ENCODE measurements around the gene MDFIC. TPM values are rescaled to one million over a fixed set of nuclear protein-coding genes. Genes with fewer than 3 reads are reported as not detected.

Gene MDFIC
- total RNA-seq, 1 donor from 2014 or later = 13.3 TPM

DNA sequence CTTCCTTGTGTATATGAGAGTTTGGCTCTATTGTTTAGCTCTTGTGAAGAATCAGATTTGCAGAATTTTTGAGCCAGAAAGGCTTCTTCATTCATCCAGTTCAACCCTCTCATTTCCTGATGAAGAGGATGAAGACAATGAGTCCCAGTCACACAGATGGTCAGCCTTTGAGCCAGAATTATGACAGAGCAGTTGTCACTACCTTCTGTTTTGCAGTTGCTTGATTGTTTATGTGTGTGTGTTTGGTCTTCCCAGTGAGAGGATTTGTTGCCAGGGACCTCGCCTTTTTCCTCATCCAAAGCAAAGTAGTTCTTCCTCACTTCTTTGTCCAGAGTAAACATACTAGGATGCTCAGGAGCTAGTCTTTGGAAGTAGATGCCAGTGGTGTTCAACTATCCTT is 15.6 kb downstream of the MDFIC start:
- Histone ChIP-seq H3K4me3 (no peak overlapping the region), H3K27me3 (no peaks in the 10 kb centered on the region), H3K27ac (no peak overlapping the region), H3K36me3 (no peaks in the 10 kb centered on the region), H3K9me3 (no peaks in the 10 kb centered on the region), H3K4me1 (peaks cover 4% of the 10 kb centered on the region in 2 donors)
- intact Hi-C loops (cut with DNase I) = no loop called here
- TF ChIP-seq, protein P1, sequence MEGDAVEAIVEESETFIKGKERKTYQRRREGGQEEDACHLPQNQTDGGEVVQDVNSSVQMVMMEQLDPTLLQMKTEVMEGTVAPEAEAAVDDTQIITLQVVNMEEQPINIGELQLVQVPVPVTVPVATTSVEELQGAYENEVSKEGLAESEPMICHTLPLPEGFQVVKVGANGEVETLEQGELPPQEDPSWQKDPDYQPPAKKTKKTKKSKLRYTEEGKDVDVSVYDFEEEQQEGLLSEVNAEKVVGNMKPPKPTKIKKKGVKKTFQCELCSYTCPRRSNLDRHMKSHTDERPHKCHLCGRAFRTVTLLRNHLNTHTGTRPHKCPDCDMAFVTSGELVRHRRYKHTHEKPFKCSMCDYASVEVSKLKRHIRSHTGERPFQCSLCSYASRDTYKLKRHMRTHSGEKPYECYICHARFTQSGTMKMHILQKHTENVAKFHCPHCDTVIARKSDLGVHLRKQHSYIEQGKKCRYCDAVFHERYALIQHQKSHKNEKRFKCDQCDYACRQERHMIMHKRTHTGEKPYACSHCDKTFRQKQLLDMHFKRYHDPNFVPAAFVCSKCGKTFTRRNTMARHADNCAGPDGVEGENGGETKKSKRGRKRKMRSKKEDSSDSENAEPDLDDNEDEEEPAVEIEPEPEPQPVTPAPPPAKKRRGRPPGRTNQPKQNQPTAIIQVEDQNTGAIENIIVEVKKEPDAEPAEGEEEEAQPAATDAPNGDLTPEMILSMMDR (IDR thresholded peaks at IDR 0.05) = no peak
- no peak for DNase-seq (ENCODE audit: low spot score in 2 of 2)

GRCh38 chr7:114938785-114939184 is 16.9 kb downstream of the MDFIC start:
- Histone ChIP-seq H3K27me3 (no peaks in the 10 kb centered on the region), H3K4me1 (peaks cover 2 to 4% of the 10 kb centered on the region in 2 donors), H3K4me3 (no peak overlapping the region), H3K27ac (no peak overlapping the region), H3K36me3 (no peaks in the 10 kb centered on the region), H3K9me3 (no peaks in the 10 kb centered on the region)
- DNase-seq (ENCODE audit: low spot score in 2 of 2) = no peak
- intact Hi-C loops (cut with DNase I) = no loop called here
- TF ChIP-seq, protein P1 (IDR thresholded peaks at IDR 0.05) = no peak

- Histone ChIP-seq H3K9me3 (no peaks in the 10 kb centered on the region), H3K27ac (no peak overlapping the region), H3K36me3 (no peaks in the 10 kb centered on the region), H3K4me3 (no peak overlapping the region), H3K4me1 (peaks cover 0 to 6% of the 10 kb centered on the region in 2 donors), H3K27me3 (no peaks in the 10 kb centered on the region)
- TF ChIP-seq, protein P1 (IDR thresholded peaks at IDR 0.05) = no peak
- DNase-seq (ENCODE audit: low spot score in 2 of 2) = no peak
- intact Hi-C loops (cut with DNase I) = no loop called here
Observed at GRCh38 chr7:114939484-114940097, 17.7 kb downstream of the MDFIC start.

DNA sequence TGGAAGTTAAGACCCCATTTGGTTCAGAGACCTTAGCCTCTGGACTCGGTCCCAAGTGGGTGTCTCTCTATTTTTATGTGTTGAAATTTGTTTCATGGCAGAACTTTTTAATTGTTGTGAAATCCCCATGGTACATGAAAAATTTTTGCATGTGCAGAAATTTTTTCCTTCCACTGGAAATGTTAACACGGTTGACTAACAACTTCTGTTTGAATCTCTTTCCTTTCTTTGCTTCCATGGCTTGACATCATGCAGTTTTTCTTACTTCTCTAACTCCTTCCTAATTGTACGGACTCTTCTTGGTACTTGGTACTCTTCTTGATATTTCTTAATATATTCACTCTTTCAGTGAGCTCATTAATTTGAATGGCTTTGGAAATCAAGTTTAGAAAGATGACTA is 18.3 kb downstream of the MDFIC start:
- no peak for DNase-seq (ENCODE audit: low spot score in 2 of 2)
- Histone ChIP-seq H3K4me3 (no peak overlapping the region), H3K27ac (no peak overlapping the region), H3K27me3 (no peaks in the 10 kb centered on the region), H3K36me3 (no peaks in the 10 kb centered on the region), H3K4me1 (peaks cover 0 to 3% of the 10 kb centered on the region in 2 donors), H3K9me3 (no peaks in the 10 kb centered on the region)
- intact Hi-C loops (cut with DNase I) = no loop called here
- TF ChIP-seq, protein P1 (IDR thresholded peaks at IDR 0.05) = no peak

- no peaks in the 10 kb centered on the region for H3K36me3 ChIP-seq
- H3K27ac ChIP-seq = no peak overlapping the region
- no peaks in the 10 kb centered on the region for H3K27me3 ChIP-seq
- DNase-seq (ENCODE audit: low spot score in 2 of 2) = no peak
- TF ChIP-seq, protein P1 (IDR thresholded peaks at IDR 0.05) = no peak
- H3K4me1 ChIP-seq = peaks cover 0 to 2% of the 10 kb centered on the region in 2 donors
- intact Hi-C loops (cut with DNase I) = no loop called here
- no peaks in the 10 kb centered on the region for H3K9me3 ChIP-seq
- H3K4me3 ChIP-seq = no peak overlapping the region
Observed at GRCh38 chr7:114941692-114942091, 19.8 kb downstream of the MDFIC start.
